ENCODE data around the gene PML.
A peak's percentile ranks its signal among the peaks of the same experiment; 100 is the strongest.

PML gene

GRCh38 chr15:73991726-73992593, 2.6 kb upstream of the PML start, which contains the start of gene STOML1 (continued):
- TF ChIP-seq HOXC10 (CRISPR knock-in tag; IDR thresholded peaks at IDR 0.05) (no peak), ZNF184 (tag by site-specific recombination; IDR thresholded peaks at IDR 0.05) (peak; percentile 92), ZBTB49 (tag by site-specific recombination; IDR thresholded peaks at IDR 0.05; ENCODE audit: low read depth) (no peak), REPIN1 (tag by site-specific recombination; IDR thresholded peaks at IDR 0.05; ENCODE audit: low read depth) (no peak), MZF1 (tag by site-specific recombination; IDR thresholded peaks at IDR 0.05; ENCODE audit: borderline replicate concordance) (no peak), ZNF140 (tag by site-specific recombination; IDR thresholded peaks at IDR 0.05) (no peak), ELK4 (IDR thresholded peaks at IDR 0.05; ENCODE audit: borderline replicate concordance, low read depth, low read length) (peak; percentile 45; the same call in 1 of the 2 replicates), ZFP3 (tag by site-specific recombination; IDR thresholded peaks at IDR 0.05; ENCODE audit: low read depth) (no peak), HOXD13 (CRISPR knock-in tag; IDR thresholded peaks at IDR 0.05; ENCODE audit: borderline replicate concordance) (no peak), KLF7 (tag by site-specific recombination; IDR thresholded peaks at IDR 0.05; ENCODE audit: borderline replicate concordance) (no peak), TCF7L2 (IDR thresholded peaks at IDR 0.05; ENCODE audit: borderline replicate concordance, low read depth, low read length) (no peak), SETDB1 (IDR thresholded peaks at IDR 0.05; ENCODE audit: insufficient read length, low read length) (no peak), ZNF473 (tag by site-specific recombination; IDR thresholded peaks at IDR 0.05) (no peak), ZNF311 (tag by site-specific recombination; IDR thresholded peaks at IDR 0.05; ENCODE audit: borderline replicate concordance) (no peak), ZNF518A (tag by site-specific recombination; conservative IDR thresholded peaks at IDR 0.05; ENCODE audit: low read depth) (peak; percentile 65), ZNF785 (tag by site-specific recombination; IDR thresholded peaks at IDR 0.05) (peak; percentile 72; the same call in 1 of the 2 replicates), ZNF221 (tag by site-specific recombination; IDR thresholded peaks at IDR 0.05; ENCODE audit: borderline replicate concordance) (no peak), ZNF302 (tag by site-specific recombination; IDR thresholded peaks at IDR 0.05; ENCODE audit: low read depth) (no peak), IKZF3 (tag by site-specific recombination; IDR thresholded peaks at IDR 0.05) (peak; percentile 78)
- TF ChIP-seq, protein P1, sequence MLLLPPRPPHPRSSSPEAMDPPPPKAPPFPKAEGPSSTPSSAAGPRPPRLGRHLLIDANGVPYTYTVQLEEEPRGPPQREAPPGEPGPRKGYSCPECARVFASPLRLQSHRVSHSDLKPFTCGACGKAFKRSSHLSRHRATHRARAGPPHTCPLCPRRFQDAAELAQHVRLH (tag by site-specific recombination; IDR thresholded peaks at IDR 0.05): 0 out of 2 replicates have a peak, but pooled peaks have one; percentile 52
- TF ChIP-seq, protein P2, sequence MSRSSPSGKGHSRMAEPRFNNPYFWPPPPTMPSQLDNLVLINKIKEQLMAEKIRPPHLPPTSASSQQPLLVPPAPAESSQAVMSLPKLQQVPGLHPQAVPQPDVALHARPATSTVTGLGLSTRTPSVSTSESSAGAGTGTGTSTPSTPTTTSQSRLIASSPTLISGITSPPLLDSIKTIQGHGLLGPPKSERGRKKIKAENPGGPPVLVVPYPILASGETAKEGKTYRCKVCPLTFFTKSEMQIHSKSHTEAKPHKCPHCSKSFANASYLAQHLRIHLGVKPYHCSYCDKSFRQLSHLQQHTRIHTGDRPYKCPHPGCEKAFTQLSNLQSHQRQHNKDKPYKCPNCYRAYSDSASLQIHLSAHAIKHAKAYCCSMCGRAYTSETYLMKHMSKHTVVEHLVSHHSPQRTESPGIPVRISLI (tag by site-specific recombination; IDR thresholded peaks at IDR 0.05): no peak
- TF ChIP-seq, protein P3, sequence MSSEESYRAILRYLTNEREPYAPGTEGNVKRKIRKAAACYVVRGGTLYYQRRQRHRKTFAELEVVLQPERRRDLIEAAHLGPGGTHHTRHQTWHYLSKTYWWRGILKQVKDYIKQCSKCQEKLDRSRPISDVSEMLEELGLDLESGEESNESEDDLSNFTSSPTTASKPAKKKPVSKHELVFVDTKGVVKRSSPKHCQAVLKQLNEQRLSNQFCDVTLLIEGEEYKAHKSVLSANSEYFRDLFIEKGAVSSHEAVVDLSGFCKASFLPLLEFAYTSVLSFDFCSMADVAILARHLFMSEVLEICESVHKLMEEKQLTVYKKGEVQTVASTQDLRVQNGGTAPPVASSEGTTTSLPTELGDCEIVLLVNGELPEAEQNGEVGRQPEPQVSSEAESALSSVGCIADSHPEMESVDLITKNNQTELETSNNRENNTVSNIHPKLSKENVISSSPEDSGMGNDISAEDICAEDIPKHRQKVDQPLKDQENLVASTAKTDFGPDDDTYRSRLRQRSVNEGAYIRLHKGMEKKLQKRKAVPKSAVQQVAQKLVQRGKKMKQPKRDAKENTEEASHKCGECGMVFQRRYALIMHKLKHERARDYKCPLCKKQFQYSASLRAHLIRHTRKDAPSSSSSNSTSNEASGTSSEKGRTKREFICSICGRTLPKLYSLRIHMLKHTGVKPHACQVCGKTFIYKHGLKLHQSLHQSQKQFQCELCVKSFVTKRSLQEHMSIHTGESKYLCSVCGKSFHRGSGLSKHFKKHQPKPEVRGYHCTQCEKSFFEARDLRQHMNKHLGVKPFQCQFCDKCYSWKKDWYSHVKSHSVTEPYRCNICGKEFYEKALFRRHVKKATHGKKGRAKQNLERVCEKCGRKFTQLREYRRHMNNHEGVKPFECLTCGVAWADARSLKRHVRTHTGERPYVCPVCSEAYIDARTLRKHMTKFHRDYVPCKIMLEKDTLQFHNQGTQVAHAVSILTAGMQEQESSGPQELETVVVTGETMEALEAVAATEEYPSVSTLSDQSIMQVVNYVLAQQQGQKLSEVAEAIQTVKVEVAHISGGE (tag by site-specific recombination; conservative IDR thresholded peaks at IDR 0.05; ENCODE audit: low read depth): peak; percentile 88
- TF ChIP-seq, protein P4, sequence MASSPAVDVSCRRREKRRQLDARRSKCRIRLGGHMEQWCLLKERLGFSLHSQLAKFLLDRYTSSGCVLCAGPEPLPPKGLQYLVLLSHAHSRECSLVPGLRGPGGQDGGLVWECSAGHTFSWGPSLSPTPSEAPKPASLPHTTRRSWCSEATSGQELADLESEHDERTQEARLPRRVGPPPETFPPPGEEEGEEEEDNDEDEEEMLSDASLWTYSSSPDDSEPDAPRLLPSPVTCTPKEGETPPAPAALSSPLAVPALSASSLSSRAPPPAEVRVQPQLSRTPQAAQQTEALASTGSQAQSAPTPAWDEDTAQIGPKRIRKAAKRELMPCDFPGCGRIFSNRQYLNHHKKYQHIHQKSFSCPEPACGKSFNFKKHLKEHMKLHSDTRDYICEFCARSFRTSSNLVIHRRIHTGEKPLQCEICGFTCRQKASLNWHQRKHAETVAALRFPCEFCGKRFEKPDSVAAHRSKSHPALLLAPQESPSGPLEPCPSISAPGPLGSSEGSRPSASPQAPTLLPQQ (tag by site-specific recombination; IDR thresholded peaks at IDR 0.05): peak; percentile 97
